Stimulated activated CD4-positive, alpha-beta T cell treated with anti-CD3 and anti-CD28 coated beads, Interleukin-4, amount 100 ng/mL, for 4 hours (primary cell): ENCODE results near the gene CHD8.
"Not testable (repeated sequence)": the region's sequence is repeated elsewhere in the genome, so short reads cannot be mapped to it uniquely, and the experiment has no call there.

Experiments
- DNase-seq, 2 experiments: peaks; one replicate each; pipeline ENCODE4 v3.0.0-alpha.2; 2020

The CHD8 gene

DNA sequence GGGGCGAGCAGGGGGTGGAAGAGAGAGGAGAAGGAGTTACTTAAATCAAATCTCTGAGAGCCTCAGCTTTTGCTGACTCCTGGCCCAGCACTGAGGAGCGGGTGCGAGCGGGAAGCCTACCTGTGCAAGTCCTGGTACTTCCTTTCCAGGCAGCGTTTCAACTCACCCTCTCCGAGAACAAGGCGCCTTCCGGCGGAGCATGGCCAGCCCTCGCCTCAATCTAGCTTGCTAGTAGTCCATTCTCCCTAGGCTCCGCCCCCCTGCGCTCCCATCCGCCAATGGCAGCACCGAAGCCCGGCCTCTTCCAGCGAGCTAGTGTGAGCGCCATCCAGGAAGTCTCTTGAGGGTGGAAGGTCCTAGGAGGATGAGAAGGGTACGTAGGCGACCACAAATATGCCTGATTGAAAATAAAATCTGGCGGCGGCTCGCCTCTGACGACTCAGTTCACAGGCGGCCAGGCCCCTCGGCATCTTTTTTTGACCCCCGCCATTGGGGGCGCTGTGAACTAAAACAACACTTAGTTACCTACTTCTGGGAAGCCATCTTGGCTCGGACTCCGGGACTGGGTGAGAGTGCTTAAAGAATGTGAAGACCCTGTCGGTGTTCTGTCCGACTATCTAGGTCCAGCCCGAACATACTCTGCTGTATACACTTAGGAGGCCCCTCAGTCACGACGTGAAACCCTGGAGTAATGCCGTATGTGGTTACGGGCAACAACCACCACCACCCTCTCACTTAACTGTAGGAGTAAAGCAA is at the start of gene CHD8:
Gene CHD8 (minus strand): TSS at position 212 of the 756 bp plus-strand sequence. CDS start 24,480 bp downstream, outside the sequence.
- DNase-seq = peak; percentile 97 to 100

DNA sequence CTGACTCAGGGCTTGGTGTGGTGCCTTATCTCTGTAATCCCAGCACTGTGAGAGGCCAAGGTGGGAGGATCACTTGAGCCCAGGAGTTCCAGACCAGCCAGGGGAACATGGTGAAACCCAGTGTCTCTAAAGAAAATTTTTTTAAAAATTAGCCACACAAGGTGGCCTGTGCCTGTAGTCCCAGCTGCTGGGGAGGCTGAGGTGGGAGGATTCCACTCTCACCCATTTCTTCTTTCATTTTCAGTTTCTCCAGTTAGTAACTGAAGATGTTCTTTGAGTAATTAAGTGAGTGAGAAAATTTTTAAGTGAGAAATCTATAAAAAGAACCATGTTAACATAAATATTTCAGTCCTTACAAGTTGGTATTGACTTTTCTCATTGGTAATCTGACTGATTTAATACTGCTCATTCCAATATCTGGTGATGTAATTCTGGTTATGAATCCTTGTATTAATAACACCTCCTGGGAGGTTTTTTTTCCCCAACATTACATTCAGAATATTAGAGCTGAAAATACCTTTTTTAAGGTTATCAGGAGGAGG is 49.2 kb upstream of the CHD8 start:
- peak in 1 of 2 experiments; percentile 29 for DNase-seq

- no peak for DNase-seq
These were observed 47.5 kb upstream of the CHD8 start for GRCh38 chr14:21503376-21503775.

DNA sequence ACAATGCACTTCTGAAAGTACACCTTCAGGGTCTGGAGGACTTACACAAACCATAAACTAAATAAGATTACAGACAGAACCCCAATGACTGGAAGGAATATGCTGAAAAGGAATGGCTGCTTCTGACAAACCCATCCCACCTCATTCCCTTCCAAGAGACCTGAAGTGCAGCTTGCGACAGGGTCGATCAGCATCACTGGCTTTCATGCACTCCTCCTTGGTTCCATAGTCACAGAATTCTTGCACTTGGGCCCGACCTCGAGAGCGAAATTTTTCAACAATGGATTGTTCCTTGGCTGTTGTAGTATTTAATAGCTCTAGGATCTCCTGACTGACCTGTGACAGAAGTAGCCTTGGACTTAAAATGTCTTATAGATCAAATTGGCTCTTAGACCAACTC is 45.6 kb upstream of the CHD8 start:
- no peak for DNase-seq

DNA sequence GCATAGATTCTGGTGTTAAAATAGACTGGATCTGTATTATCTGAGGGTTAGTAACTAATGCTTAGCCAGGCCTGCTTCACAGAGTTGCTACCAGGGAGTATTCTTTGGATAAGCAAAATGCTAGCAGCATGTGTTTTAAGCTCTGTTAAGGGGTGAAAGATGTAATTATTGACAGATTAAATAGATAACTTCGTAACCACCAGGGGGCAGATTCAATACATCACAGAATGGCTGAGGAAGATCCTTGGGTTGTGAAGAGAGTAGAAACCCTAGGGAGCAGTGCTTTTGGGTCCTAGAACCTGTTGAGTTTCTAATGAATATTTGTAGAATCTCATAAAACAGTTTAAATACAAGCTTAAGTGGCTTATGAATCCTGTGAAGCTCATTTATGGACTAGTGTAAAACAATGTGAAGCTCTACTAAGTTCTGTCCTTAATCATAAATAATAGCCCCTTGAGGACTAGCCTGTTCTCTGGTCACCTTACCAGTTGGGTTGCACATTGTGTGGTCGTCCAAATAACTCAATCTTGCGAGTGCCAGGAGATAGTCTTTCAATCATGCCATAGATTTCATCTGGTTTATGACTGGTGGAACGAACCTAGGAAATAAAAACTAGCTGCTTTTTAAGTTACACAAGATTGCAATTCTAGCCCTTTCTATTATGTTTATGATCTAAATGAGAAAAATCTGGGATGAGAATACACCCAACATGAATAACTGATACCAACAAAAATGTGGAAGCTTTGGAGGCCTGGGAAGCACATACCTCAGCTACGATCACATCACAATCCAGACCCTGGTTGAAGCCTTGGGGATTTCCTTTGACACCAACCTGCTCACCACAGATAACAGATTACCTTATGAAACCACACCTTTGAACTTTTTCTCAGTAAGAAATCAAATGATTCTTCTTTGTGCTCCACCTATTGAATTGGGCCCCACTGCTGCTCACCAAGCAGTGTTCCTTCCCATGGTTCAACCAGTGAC is 42.9 kb upstream of the CHD8 start:
- no peak for DNase-seq

GRCh38 chr14:21496453-21496852 is 40.5 kb upstream of the CHD8 start:
- DNase-seq = no peak

DNA sequence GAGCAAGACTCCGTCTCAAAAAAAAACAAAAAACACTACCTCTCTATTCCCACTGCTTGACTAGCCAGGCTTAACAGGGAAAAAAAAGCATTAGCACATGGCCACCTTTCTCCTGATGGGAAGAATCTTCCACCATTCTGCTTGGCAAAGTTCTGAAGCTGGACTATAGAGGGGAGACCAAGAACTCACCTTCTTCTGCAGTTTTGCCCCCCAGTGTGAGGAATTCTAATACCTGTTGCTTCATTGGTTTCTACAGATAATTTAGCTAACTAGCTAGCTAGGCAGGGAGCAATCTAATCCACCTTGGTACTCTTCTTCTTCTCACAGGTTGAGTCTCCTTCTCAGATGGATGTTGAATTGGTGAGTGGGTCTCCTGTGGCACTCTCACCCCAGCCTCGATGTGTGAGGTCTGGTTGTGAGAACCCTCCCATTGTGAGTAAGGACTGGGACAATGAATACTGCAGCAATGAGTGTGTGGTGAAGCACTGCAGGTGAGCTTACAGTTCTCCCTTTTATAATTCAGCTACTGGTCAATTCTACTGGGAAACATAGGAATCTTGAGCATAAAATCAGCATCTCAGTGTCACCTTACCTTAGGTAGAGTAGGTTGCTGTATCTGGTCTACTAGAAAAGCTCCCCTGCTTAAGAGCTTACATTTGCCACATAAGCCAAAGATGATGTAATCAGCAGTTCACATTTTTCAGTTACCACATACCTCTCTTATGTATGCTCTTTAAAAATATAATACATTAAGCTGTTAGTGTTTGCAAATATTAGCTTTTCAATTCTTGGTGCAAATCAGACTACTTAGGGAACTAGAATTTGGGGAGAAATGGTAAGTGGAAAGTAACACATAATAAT is 39.2 kb upstream of the CHD8 start:
- DNase-seq = no peak

DNA sequence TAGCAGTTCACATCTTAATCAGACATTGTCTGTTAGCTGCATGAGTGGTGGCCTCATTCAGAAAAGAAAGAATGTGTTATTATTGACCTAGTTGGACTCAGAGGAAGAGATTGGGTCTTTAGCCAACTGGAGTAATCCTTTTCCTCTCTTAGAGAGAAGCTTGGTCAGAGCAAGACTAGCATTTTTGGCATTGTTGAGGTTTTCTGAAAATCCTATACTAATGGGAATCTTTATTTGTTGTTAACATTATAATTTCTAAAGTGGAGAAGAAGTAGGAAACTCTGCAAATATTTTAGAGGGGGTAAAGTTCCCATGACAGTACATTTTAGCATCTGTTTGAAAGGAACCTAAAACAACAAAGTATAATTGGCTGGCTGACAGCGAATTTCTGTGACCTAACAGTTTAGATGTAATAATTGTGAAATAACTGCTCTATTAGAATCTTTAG is 30.7 kb upstream of the CHD8 start:
- DNase-seq = no peak

DNA sequence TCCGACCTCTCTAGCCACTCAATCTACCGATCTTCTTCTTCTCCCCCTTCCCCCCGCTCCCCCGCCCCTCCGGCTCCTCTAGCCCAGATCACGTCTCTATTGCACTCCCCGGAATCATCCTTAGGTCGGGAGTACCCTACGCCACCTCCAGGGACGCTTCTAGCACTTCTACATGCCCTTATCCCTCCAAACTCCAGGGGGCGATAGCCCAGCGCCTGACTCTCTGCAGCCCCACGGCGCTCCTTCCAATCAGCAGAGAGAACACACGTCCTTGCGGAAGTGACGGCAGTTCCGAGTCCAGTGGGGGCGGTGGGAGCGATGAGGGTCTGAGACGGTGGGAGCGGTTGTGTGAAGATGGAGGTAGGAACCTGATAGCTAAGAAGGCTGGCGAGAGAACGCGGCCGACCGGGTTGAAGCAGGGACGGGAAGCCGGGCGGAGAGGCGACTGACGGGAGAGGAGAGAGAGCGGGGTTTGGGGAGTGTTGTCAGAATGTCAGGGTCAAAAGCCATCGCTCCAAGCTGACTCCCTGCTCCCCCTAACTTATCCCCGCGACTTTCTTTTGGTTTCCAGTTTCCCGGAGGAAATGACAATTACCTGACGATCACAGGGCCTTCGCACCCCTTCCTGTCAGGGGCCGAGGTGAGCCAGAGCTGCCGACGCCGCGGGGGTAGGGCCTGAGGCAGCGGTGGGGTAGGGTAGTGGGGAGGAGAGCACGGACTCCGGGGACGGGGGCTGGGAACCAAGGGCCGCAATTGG is 21.2 kb upstream of the CHD8 start, which contains the start of the genes RAB2B and TOX4:
Gene RAB2B (minus strand): TSS at position 35 of the 757 bp plus-strand sequence. CDS start 87 bp downstream, outside the sequence.
Gene TOX4 (plus strand): TSS at position 271 of the 757 bp plus-strand sequence. CDS start 84 bp downstream, at position 355.
- DNase-seq = peak; percentile 83 to 96

GRCh38 chr14:21476523-21476924 is 20.6 kb upstream of the CHD8 start:
- peak in 1 of 2 experiments; percentile 83 for DNase-seq

- DNase-seq = no peak
These were observed 20.0 kb upstream of the CHD8 start for GRCh38 chr14:21475767-21476522.

GRCh38 chr14:21467616-21468015 is 11.7 kb upstream of the CHD8 start:
- no peak for DNase-seq

GRCh38 chr14:21455592-21455911 is 371 bp downstream of the CHD8 start:
- DNase-seq = no peak

- no peak for DNase-seq
These were observed 929 bp downstream of the CHD8 start for GRCh38 chr14:21454843-21455544.

GRCh38 chr14:21449899-21450216 is 6.1 kb downstream of the CHD8 start:
- no peak for DNase-seq

DNA sequence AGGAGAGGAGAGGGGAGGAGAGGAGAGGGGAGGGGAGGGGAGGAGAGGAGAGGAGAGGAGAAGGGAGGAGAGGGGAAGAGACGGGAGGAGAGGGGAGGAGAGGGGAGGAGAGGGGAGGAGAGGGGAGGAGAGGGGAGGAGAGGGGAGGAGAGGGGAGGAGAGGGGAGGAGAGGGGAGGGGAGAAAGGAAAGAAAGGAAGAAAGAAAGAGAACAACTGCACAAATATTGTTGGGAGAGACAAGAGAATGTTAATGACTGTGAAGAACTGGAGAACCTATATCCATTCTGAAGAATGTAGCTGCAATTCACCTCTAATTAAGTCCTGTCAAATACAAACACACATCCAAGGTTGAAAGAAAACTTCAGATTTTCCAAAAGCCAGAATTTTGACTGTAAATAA is 13.3 kb downstream of the CHD8 start:
- not testable (repeated sequence) for DNase-seq

GRCh38 chr14:21440859-21441258 is 15.1 kb downstream of the CHD8 start:
- no peak for DNase-seq

DNA sequence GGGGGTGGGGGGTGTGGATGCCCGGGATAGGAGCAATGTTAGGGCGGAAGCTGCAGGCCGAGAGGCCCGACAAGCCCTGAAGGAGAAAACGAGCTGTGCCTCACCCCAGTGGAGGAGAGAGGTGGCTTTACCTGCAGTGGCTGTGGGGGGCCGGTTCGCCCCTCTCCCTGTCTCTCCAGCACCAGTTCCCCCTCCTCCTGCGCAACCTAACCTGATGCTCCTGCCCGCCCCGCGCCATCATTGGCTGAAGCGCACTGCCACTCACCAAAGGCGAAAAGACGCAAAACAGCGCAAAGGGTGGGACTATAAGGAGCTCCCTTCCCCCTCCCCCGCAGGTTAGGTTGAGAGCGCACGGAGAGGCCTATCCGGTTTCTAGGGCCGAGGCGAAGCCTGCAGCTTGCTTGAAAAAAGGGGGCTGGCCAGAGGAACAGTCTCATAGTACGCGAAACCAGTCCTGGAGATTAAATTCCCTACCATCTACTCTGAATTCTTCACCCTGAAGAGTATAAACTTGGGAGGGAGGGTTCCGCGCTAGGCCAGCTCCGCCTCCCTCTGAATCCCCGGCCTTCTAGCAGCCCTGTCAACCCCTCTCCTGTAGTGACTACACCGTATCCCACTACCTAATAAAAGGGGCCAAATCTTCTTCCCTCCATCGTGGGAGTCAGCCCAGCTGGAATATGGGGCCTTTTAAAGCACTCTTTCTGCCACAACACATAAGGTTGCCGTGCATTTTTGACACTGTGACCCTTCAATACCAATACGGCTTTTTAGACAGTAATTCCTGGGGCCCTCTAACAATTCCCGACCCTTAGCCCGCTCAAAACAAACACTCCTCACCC is 18.6 kb downstream of the CHD8 start:
- peak; percentile 97 to 99 for DNase-seq

DNA sequence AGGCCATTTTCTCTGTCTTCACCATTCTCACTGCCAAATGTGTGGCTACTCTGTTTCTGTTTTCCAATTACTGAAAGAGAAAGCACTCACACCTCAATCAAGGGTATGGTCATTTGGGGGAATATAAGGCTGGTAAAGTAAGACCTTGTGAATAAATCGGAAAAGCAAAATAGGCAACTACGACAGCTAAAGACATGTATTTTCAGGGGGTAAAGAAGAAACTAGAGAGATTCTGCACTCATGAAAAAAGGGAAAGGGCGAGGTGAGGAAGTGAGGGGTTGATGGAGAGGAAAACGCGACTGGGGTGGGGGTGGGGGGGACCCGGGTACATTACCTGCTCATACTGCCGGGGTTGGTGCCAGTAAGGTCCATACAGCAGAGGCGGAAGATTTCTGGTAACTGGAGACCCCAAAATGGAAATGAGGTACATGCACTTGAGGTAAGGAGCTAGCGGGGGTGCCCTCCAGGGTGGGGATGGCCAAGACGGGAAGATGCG is 19.3 kb downstream of the CHD8 start:
- no peak for DNase-seq
